Urinary bladder (tissue), 2 donors: ENCODE measurements around the gene NKTR. TPM values are rescaled to one million over a fixed set of nuclear protein-coding genes. Genes with fewer than 3 reads are reported as not detected.

Source experiments
- polyA plus RNA-seq: library from polyadenylated mRNA; stranded (reverse); fragments of 200-250 nt; gene quantifications from one replicate; pipeline ENCODE4 v1.2.3, GENCODE V29; 2013
- total RNA-seq: library from RNA; depleted of rRNA; stranded (reverse); fragments of >200 nt; gene quantifications from one replicate; pipeline ENCODE4 v1.2.3, GENCODE V29; 2014
- donor health status: healthy.

The NKTR gene
- total and polyA plus RNA-seq, 2 donors: 19.9 to 367 TPM

Other genes starting within 250 kb of the NKTR start
- not detected for gene LYZL4, start 190.1 kb upstream of the NKTR start, total RNA-seq
- gene LYZL4, start 190.1 kb upstream of the NKTR start, polyA plus RNA-seq: not detected
- gene VIPR1, start 98.0 kb upstream of the NKTR start, total RNA-seq: 5.2 TPM
- 6.2 TPM for gene VIPR1, start 98.0 kb upstream of the NKTR start, polyA plus RNA-seq
- gene SEC22C, start 18.7 kb upstream of the NKTR start, total RNA-seq: 57.8 TPM
- 46.0 TPM for gene SEC22C, start 18.7 kb upstream of the NKTR start, polyA plus RNA-seq
- 22.2 TPM for gene SS18L2, start 9.8 kb upstream of the NKTR start, total RNA-seq
- 29.5 TPM for gene SS18L2, start 9.8 kb upstream of the NKTR start, polyA plus RNA-seq
- gene ZBTB47, start 53.0 kb downstream of the NKTR start, total RNA-seq: 17.1 TPM
- 48.2 TPM for gene ZBTB47, start 53.0 kb downstream of the NKTR start, polyA plus RNA-seq
- 3.5 TPM for gene KLHL40, start 84.9 kb downstream of the NKTR start, total RNA-seq
- 0.06 TPM for gene KLHL40, start 84.9 kb downstream of the NKTR start, polyA plus RNA-seq
- 0.69 TPM for gene HHATL, start 102.1 kb downstream of the NKTR start, total RNA-seq
- gene HHATL, start 102.1 kb downstream of the NKTR start, polyA plus RNA-seq: 0.08 TPM
- 1.1 TPM for gene CCDC13, start 172.6 kb downstream of the NKTR start, total RNA-seq
- gene CCDC13, start 172.6 kb downstream of the NKTR start, polyA plus RNA-seq: 1.5 TPM
- gene HIGD1A, start 203.8 kb downstream of the NKTR start, total RNA-seq: 144 TPM
- 207 TPM for gene HIGD1A, start 203.8 kb downstream of the NKTR start, polyA plus RNA-seq
- gene ACKR2, start 208.8 kb downstream of the NKTR start, total RNA-seq: 6.8 TPM
- gene ACKR2, start 208.8 kb downstream of the NKTR start, polyA plus RNA-seq: 5.7 TPM